ENCODE measurements around the gene TEKT5.

TEKT5 gene

GRCh38 chr16:10608687-10609401 is 85.9 kb downstream of the TEKT5 start:
- DNase-seq (ENCODE audit: low spot score) = no peak

GRCh38 chr16:10607157-10607556 is 87.6 kb downstream of the TEKT5 start:
- no peak for DNase-seq (ENCODE audit: low spot score)

GRCh38 chr16:10606607-10607006 is 88.1 kb downstream of the TEKT5 start:
- DNase-seq (ENCODE audit: low spot score) = no peak

- no peak for DNase-seq (ENCODE audit: low spot score)
Measured at GRCh38 chr16:10605636-10606035, 89.1 kb downstream of the TEKT5 start.

GRCh38 chr16:10601444-10602408 is 93.0 kb downstream of the TEKT5 start:
- no peak for DNase-seq (ENCODE audit: low spot score)

- no peak for DNase-seq (ENCODE audit: low spot score)
Measured at GRCh38 chr16:10600782-10601443, 93.8 kb downstream of the TEKT5 start.

- DNase-seq (ENCODE audit: low spot score) = no peak
Measured at GRCh38 chr16:10599626-10600025, 95.1 kb downstream of the TEKT5 start.

- DNase-seq (ENCODE audit: low spot score) = peak; percentile 34
Measured at GRCh38 chr16:10598157-10598556, 96.6 kb downstream of the TEKT5 start.

GRCh38 chr16:10597187-10597601 is 97.5 kb downstream of the TEKT5 start:
- DNase-seq (ENCODE audit: low spot score) = no peak

- no peak for DNase-seq (ENCODE audit: low spot score)
Measured at GRCh38 chr16:10594312-10594950, 100.3 kb downstream of the TEKT5 start.

- no peak for DNase-seq (ENCODE audit: low spot score)
Measured at GRCh38 chr16:10592611-10593010, 102.1 kb downstream of the TEKT5 start.

- no peak for DNase-seq (ENCODE audit: low spot score)
Measured at GRCh38 chr16:10590342-10590741, 104.4 kb downstream of the TEKT5 start.

- no peak for DNase-seq (ENCODE audit: low spot score)
Measured at GRCh38 chr16:10589109-10589508, 105.6 kb downstream of the TEKT5 start.

GRCh38 chr16:10587622-10588021 is 107.1 kb downstream of the TEKT5 start:
- DNase-seq (ENCODE audit: low spot score) = no peak

GRCh38 chr16:10584981-10585438 is 109.7 kb downstream of the TEKT5 start:
- DNase-seq (ENCODE audit: low spot score) = no peak

- no peak for DNase-seq (ENCODE audit: low spot score)
Measured at GRCh38 chr16:10583269-10583668, 111.5 kb downstream of the TEKT5 start.

GRCh38 chr16:10581507-10581906 is 113.2 kb downstream of the TEKT5 start:
- no peak for DNase-seq (ENCODE audit: low spot score)

GRCh38 chr16:10580883-10581247 is 113.9 kb downstream of the TEKT5 start:
- DNase-seq (ENCODE audit: low spot score) = no peak

- DNase-seq (ENCODE audit: low spot score) = no peak
Measured at GRCh38 chr16:10579965-10580882, 114.5 kb downstream of the TEKT5 start, which contains the start of gene EMP2. TSS of gene EMP2 (minus strand) at chr16:10580598. CDS start at chr16:10547617, 32,981 bp downstream.

GRCh38 chr16:10579575-10579964 is 115.2 kb downstream of the TEKT5 start:
- no peak for DNase-seq (ENCODE audit: low spot score)

Measured in hematopoietic multipotent progenitor cell treated with erythropoietin and hydrocortisone succinate and interleukin-3 and kit ligand, for 15 days (in vitro differentiated cells).